T47D (cell line): ENCODE data around the gene TTC39C.
"Not testable (repeated sequence)": the region's sequence is repeated elsewhere in the genome, so short reads cannot be mapped to it uniquely, and the experiment has no call there.

ENCODE experiments used
- DNase-seq, 2 experiments: peaks; one replicate each; pipeline versions ENCODE4 v3.0.0 to v3.0.0-alpha.2; 2011 to 2012; ENCODE audit warnings: low read depth in 1 of 2, low spot score in 1 of 2
- JUND ChIP-seq: IDR thresholded peaks from 2 replicates; pipeline ENCODE4 v1.6.1; 2012; ENCODE audit warnings: low read depth
- in situ Hi-C: cut with HindIII; loops from 2 replicates; pipeline ENCODE4 v1.10.0; 2016; ENCODE audit warnings: low sequenced_read_pairs, low pct_unique_long_range_greater_than_20kb

Gene TTC39C

DNA sequence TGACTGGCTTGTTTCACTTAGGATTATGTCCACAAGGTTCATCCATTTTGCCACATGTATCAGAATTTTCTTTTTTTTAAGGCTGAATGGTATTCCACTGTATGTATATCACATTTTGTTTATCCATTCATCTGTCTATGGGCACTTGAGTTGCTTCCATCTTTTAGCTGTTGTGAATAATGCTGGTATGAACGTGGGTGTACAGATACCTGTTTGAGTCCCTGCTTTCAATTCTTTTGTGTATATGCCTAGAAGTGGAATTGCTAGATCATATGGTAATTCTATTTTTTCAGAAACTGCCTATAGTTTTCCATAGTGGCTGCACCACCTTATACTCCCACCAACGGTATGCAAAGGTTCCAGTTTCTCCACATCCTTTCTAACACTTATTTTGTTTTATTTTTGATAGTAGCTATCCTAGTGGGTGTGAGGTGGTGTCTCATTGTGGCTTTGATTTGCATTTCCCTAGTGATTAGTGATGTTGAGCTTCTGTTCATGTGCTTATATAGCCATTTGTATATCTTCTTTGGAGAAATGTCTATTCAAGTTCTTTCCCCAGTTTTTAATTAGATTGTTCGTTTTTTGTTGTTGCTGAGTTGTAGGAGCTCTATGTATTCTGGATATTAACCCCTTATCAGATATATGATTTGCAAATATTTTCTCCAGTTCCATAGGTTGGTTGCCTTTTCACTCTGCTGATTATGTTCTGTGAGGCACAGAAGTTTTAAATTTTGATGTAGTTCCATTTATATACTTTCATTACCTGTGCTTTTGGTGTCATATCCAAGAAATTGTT lies 40.7 kb downstream of the TTC39C start:
- in situ Hi-C loops = no loop called here
- TF ChIP-seq JUND = no peak
- DNase-seq = no peak

GRCh38 chr18:24055878-24056277 lies 41.3 kb downstream of the TTC39C start:
- DNase-seq = no peak
- no peak for TF ChIP-seq JUND
- in situ Hi-C loops = no loop called here

DNA sequence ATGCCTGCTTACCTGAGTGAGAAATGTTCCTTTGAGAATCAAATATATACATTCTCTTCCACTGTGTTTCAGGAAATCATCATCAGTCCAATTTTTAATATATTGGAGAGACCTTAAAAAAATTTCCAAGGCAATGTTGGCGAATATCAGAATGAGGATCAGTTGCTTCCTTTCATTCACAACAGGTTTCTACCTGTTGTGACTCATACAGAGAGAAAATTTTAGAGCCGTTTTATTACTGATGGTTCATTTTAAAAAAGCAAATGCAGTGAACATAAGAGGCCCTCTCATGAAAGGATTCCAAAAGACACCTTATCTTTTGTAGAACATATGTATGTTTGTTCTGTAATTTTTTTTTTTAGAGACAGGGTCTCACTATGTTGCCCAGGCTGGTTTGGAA lies 42.0 kb downstream of the TTC39C start:
- in situ Hi-C loops = no loop called here
- no peak for TF ChIP-seq JUND
- DNase-seq = no peak

DNA sequence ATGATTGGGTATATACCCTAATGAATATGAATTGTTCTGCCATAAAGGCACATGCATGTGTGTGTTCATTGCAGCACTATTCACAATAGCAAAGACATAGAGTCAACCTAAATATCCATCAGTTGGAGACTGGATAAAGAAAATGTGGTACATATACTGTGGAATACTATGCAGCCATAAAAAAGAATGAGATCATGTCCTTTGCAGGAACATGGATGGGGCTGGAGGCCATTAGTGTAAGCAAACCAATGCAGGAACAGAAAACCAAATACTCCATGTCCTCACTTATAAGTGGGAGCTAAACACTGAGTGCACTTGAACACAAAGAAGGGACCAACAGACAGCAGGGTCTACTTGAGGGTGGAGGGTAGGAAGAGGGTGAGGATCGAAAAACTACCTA lies 43.2 kb downstream of the TTC39C start:
- DNase-seq = no peak
- in situ Hi-C loops = no loop called here
- TF ChIP-seq JUND = no peak

GRCh38 chr18:24059385-24059784 lies 44.8 kb downstream of the TTC39C start:
- DNase-seq, in situ Hi-C loops: not testable (repeated sequence)

DNA sequence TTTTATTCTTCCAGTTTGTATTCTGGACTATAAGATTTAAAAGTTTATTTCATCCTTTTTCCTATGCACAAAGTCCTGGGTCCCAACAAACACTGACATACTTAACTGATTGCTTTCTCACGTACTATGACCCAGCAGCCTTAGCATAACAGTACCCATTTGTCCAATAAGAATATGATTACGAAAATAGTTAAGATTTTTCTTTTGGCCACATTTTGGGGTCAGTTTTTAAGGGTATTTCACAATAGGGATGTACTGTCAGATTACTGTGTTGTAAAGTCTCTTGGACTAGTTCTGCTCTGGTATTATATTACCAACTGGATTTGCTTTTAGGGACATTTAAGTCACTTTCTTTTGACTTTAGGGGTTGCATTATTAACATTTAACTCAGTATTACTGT lies 46.1 kb downstream of the TTC39C start:
- DNase-seq = no peak
- in situ Hi-C loops = no loop called here
- no peak for TF ChIP-seq JUND

DNA sequence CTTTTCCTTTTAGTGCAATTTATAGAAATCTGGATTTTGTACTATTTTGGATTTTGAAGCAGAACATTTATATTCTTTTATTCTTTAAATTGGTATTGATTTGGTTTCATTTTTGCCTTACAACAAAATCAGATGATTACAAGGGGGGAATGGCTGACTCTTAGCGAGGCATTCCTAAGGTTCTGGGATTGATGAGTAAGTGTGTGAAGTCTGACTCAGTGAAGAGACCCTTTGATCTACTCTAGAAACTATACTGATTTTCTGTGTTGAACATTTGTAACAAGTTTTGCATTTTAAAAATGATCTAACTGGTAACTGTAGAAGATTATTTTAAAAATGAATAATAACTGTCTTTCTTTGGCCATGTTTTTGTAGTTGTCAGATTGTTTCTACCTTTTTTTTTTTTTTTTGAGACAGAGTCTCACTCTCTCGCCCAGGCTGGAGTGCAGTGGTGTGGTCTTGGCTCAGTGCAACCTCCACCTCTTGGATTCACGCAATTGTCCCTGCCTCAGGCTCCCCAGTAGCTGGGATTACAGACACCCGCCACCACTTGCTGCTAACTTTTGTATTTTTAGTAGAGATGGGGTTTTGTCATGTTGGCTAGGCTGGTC lies 48.7 kb downstream of the TTC39C start:
- no peak for TF ChIP-seq JUND
- in situ Hi-C loops = no loop called here
- DNase-seq = no peak

DNA sequence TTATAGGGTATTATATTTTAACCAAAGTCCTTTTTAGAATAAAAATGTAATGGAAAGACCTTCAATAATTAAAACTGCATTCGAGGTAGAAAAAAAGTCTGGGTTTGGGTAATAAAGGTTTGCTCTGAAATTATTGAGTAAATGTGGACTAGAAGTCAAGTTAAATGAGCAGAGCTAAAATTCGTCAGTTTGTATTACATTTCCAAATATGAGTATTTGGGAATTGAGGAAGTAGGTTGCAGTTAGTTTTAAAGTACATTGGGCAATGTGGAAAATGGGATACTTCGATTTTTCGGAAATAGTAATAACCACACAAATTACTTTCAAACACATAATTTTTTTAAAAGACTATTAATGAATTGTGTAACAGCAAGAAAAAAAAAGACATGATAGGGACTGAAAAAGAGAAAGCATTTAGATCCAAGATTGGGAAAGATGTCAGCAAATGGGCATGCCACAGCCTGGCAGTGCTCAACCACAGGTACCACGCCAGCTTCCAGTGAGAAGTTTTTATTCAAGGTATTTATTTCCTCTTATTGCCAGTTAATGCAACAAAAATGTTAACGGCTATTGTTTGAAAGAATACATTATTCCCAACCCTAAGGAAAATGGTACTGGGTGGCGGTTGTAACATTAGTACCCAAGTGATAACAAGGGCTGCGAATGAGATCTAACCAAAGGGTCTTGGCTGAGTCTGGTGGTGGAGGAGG lies 50.0 kb downstream of the TTC39C start:
- in situ Hi-C loops = no loop called here
- DNase-seq = no peak
- no peak for TF ChIP-seq JUND

DNA sequence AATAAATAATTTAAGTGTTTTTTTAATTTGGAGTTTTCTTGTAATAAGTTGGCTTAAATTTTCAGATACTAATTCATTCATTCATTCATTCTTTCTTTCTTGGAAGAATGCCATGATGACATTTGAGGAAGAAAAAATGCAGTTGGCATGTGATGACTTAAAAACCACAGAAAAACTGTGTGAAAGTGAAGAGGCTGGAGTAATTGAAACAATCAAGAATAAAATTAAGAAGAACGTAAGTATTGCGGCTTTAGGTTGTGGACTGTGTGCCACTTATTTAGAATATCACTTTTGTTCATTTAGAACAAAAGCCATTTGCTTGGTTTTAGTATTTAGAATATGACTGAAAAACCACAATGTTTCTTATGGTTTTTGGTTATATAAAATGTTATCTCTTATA lies 51.4 kb downstream of the TTC39C start:
- in situ Hi-C loops = no loop called here
- no peak for TF ChIP-seq JUND
- no peak for DNase-seq

DNA sequence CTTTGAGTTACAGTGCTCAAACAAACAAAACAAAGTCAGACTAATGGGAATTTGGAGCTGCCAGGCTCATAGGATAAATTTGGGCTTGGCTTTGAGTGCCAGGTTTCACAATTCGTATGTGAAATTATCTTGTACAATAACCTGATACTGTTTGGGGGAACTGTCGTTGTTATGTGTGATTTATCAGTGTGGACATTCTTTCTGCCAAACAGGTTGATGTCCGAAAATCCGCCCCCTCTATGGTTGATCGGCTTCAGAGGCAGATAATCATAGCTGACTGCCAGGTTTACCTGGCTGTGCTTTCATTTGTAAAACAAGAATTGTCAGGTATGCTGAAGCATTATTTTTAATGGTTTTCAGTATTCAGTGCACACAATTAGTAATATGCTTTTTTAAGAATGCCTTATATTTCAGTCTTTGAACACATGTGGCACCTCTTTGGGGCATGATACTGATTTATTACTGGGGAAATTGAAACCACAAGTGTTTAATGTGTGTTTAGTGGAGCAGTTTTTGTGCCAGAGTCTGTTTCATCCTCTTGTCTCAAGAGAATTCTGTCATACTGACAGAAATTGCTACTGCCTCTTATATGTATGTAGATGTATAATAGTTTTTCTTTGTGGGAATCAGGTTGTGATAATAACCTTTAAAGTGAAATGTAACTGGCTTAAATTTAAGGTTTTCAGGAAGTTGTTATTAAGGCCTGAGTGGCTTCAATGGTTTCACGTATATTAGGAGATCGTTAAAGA lies 54.6 kb downstream of the TTC39C start:
- TF ChIP-seq JUND = no peak
- in situ Hi-C loops = no loop called here
- no peak for DNase-seq

DNA sequence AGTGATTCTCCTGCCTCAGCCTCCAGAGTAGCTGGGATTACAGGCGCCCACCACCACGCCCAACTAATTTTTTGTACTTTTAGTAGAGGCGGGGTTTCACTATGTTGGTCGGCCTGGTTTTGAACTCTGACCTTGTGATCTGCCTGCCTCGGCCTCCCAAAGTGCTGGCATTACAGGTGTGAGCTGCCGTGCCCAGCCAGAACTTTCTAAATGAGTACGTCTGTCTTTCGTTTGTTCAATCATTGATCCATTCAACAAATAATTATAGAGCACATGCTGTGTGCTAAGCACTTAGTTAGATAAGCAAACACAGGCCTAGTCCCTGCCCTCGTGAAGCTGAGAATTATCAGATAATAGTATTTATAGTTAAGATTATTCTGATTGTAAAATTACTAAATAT lies 56.5 kb downstream of the TTC39C start:
- no peak for TF ChIP-seq JUND
- in situ Hi-C loops = no loop called here
- DNase-seq = no peak

GRCh38 chr18:24071779-24072178 lies 57.2 kb downstream of the TTC39C start:
- in situ Hi-C loops = no loop called here
- no peak for TF ChIP-seq JUND
- DNase-seq = peak in 1 of 2 experiments; percentile 40
